Measurements from ENCODE around the gene POU1F1.
"Not testable (repeated sequence)": the region's sequence is repeated elsewhere in the genome, so short reads cannot be mapped to it uniquely, and the experiment has no call there.

Gene POU1F1

GRCh38 chr3:87248831-87249230, 27.6 kb downstream of the POU1F1 start:
- DNase-seq: no peak

- DNase-seq: not testable (repeated sequence)
These were observed 28.2 kb downstream of the POU1F1 start for GRCh38 chr3:87248231-87248630.

GRCh38 chr3:87247430-87247773, 29.0 kb downstream of the POU1F1 start:
- no peak for DNase-seq

GRCh38 chr3:87246662-87247429, 29.5 kb downstream of the POU1F1 start:
- no peak for DNase-seq

- DNase-seq: no peak
These were observed 40.3 kb downstream of the POU1F1 start for GRCh38 chr3:87236093-87236492.

- DNase-seq: no peak
These were observed 42.6 kb downstream of the POU1F1 start for GRCh38 chr3:87233805-87234204.

GRCh38 chr3:87229113-87229512, 47.3 kb downstream of the POU1F1 start:
- no peak for DNase-seq

GRCh38 chr3:87228316-87228715, 48.1 kb downstream of the POU1F1 start:
- no peak for DNase-seq

GRCh38 chr3:87227835-87228144, 48.6 kb downstream of the POU1F1 start:
- DNase-seq: no peak

GRCh38 chr3:87227104-87227834, 49.1 kb downstream of the POU1F1 start, which contains the start of gene CHMP2B:
Gene CHMP2B, plus strand, starts transcription at chr3:87227309. Its CDS starts 214 bp downstream, at chr3:87227523.
- DNase-seq: peak; percentile 26

GRCh38 chr3:87225659-87226058, 50.7 kb downstream of the POU1F1 start:
- no peak for DNase-seq

- DNase-seq: no peak
These were observed 56.8 kb downstream of the POU1F1 start for GRCh38 chr3:87219611-87220010.

GRCh38 chr3:87218560-87218959, 57.8 kb downstream of the POU1F1 start:
- DNase-seq: no peak

All from NCI-H524 treated with DMSO at 0.1 percent for 48 hours (cell line).